GM23338 (cell line): ENCODE data around the gene GPC6. TPM values are rescaled to one million over a fixed set of nuclear protein-coding genes. Genes with fewer than 3 reads are reported as not detected.

Source experiments
- ATAC-seq: fragments of 200-7000 bp; cut with Tn5 transposase; 3 replicates; pipeline ENCODE4 v1.9.1; 2020
- DNase-seq: peaks from one replicate; pipeline ENCODE4 v3.0.0-alpha.2; 2015; ENCODE audit warnings: low spot score
- H2AFZ ChIP-seq: fragments of 200-600 bp; sonication (generic); 2 replicates; pipeline ENCODE4 v1.8.0; 2016; ENCODE audit warnings: antibody characterized with exemption, mild to moderate bottlenecking, moderate library complexity
- H3F3A ChIP-seq: fragments of 200-600 bp; sonication (generic); replicated peaks from 2 replicates; pipeline ENCODE4 v1.8.0; 2017; ENCODE audit warnings: antibody characterized with exemption, mixed run types, low read depth
- H3K27ac ChIP-seq: fragments of 200-600 bp; sonication (generic); 2 replicates; pipeline ENCODE4 v1.6.1; 2016; ENCODE audit warnings: low read depth
- H3K27me3 ChIP-seq: fragments of 200-600 bp; sonication (generic); 2 replicates; pipeline ENCODE4 v1.8.0; 2016; ENCODE audit warnings: mild to moderate bottlenecking, mixed run types, moderate library complexity; ENCODE audit not compliant: insufficient read depth
- H3K36me3 ChIP-seq: fragments of 200-600 bp; sonication (generic); 2 replicates; pipeline ENCODE4 v1.8.0; 2016; ENCODE audit warnings: mild to moderate bottlenecking; ENCODE audit not compliant: insufficient read depth
- H3K4me1 ChIP-seq: fragments of 200-600 bp; sonication (generic); 2 replicates; pipeline ENCODE4 v1.8.0; 2016; ENCODE audit warnings: mild to moderate bottlenecking, moderate library complexity; ENCODE audit not compliant: insufficient read depth
- H3K4me2 ChIP-seq: fragments of 200-600 bp; sonication (generic); 2 replicates; pipeline ENCODE4 v1.7.1; 2017; ENCODE audit warnings: mixed run types
- H3K4me3 ChIP-seq: fragments of 200-600 bp; sonication (generic); 2 replicates; pipeline ENCODE4 v1.6.1; 2016; ENCODE audit warnings: mixed run types
- H3K79me2 ChIP-seq: fragments of 200-600 bp; sonication (generic); replicated peaks from 2 replicates; pipeline ENCODE4 v1.8.0; 2017; ENCODE audit warnings: mild to moderate bottlenecking; ENCODE audit not compliant: insufficient read depth
- H3K9me2 ChIP-seq: fragments of 200-600 bp; sonication (generic); 2 replicates; pipeline ENCODE4 v1.8.0; 2017; ENCODE audit not compliant: insufficient read depth
- H4K20me1 ChIP-seq: fragments of 200-600 bp; sonication (generic); replicated peaks from 2 replicates; pipeline ENCODE4 v1.8.0; 2017; ENCODE audit warnings: mild to moderate bottlenecking; ENCODE audit not compliant: insufficient read depth
- H3K27ac Mint-ChIP-seq: 2 replicates; pipeline ENCODE4 v1.8.0; 2020; ENCODE audit warnings: inconsistent platforms, mild to moderate bottlenecking, moderate library complexity, mixed read lengths
- H3K27me3 Mint-ChIP-seq: 3 replicates; pipeline ENCODE4 v1.8.0; 2022; ENCODE audit warnings: low read depth, mild to moderate bottlenecking, moderate library complexity, mixed read lengths, inconsistent platforms; ENCODE audit not compliant: insufficient read depth, poor library complexity
- H3K36me3 Mint-ChIP-seq: 3 replicates; pipeline ENCODE4 v1.8.0; 2021; ENCODE audit warnings: low read depth, mild to moderate bottlenecking, inconsistent platforms, moderate library complexity, mixed read lengths
- H3K4me1 Mint-ChIP-seq: 3 replicates; pipeline ENCODE4 v1.8.0; 2020; ENCODE audit warnings: mild to moderate bottlenecking, inconsistent platforms, mixed read lengths
- H3K4me3 Mint-ChIP-seq: 3 replicates; pipeline ENCODE4 v1.8.0; 2021; ENCODE audit warnings: moderate library complexity, mild to moderate bottlenecking, inconsistent platforms, mixed read lengths
- H3K9me3 Mint-ChIP-seq: 3 replicates; pipeline ENCODE4 v1.8.0; 2020; ENCODE audit warnings: moderate library complexity, mild to moderate bottlenecking, inconsistent platforms, mixed read lengths
- CREB1 ChIP-seq: fragments of 250-450 bp; sonication (Bioruptor Pico); IDR thresholded peaks from 2 replicates; pipeline ENCODE4 v1.5.0; 2020; ENCODE audit warnings: low read depth, mild to moderate bottlenecking, moderate library complexity
- CTCF ChIP-seq, 2 experiments: fragments of 200-600 bp in 1 of 2; sonication (generic) in 1 of 2; conservative IDR thresholded peaks; 2 replicates each; pipeline versions ENCODE4 v1.5.1 to v1.6.1; 2016 to 2017; ENCODE audit warnings: antibody characterized with exemption in 2 of 2, low read depth in 2 of 2, mild to moderate bottlenecking in 2 of 2, moderate library complexity in 1 of 2
- ETS1 ChIP-seq: IDR thresholded peaks from 2 replicates; pipeline ENCODE4 v1.6.1; 2016; ENCODE audit warnings: antibody characterized with exemption
- EZH2 ChIP-seq: fragments of 200-600 bp; sonication (generic); IDR thresholded peaks from one replicate; pipeline ENCODE4 v1.8.0; 2017; ENCODE audit warnings: antibody characterized with exemption, mild to moderate bottlenecking, low read depth; ENCODE audit not compliant: unreplicated experiment
- EZH2phosphoT487 ChIP-seq: fragments of 200-600 bp; sonication (generic); IDR thresholded peaks from one replicate; pipeline ENCODE4 v1.8.1; 2018; ENCODE audit warnings: antibody characterized with exemption; ENCODE audit not compliant: unreplicated experiment
- NANOG ChIP-seq: IDR thresholded peaks from 2 replicates; pipeline ENCODE4 v1.6.1; 2016; ENCODE audit warnings: antibody characterized with exemption, borderline replicate concordance
- POLR2AphosphoS5 ChIP-seq: IDR thresholded peaks from 2 replicates; pipeline ENCODE4 v1.6.1; 2016; ENCODE audit warnings: antibody characterized with exemption, low read depth
- REST ChIP-seq: IDR thresholded peaks from one replicate; pipeline ENCODE4 v1.6.1; 2018; ENCODE audit warnings: antibody characterized with exemption; ENCODE audit not compliant: unreplicated experiment
- ZNF331 ChIP-seq: fragments of 250-450 bp; sonication (Bioruptor Pico); IDR thresholded peaks from 2 replicates; pipeline ENCODE4 v1.5.0; 2020; ENCODE audit warnings: low read depth, mild to moderate bottlenecking, moderate library complexity
- ZNF462 ChIP-seq: fragments of 250-450 bp; sonication (Bioruptor Pico); IDR thresholded peaks from 2 replicates; pipeline ENCODE4 v1.5.0; 2020; ENCODE audit warnings: mild to moderate bottlenecking, moderate library complexity
- polyA plus RNA-seq: library from polyadenylated mRNA; unstranded; fragments of >200 nt; fragmentation: Nextera tagmentation; extraction: Ambion mirVana; gene quantifications from 2 replicates; pipeline ENCODE4 v1.2.1, GENCODE V29; 2016
- total RNA-seq: library from RNA; depleted of rRNA; stranded (reverse); fragments of >200 nt; shearing (Covaris generic); gene quantifications from 2 replicates; pipeline ENCODE4 v1.2.3, GENCODE V29; 2014

The GPC6 gene
- total and polyA plus RNA-seq, 2 experiments from 2014 or later, result 6.4 to 28.6 TPM

- TF ChIP-seq ZNF331 (CRISPR knock-in tag), result no peak
- TF ChIP-seq CREB1 (CRISPR knock-in tag), result no peak
Measured at GRCh38 chr13:93397619-93398018, 171.0 kb downstream of the GPC6 start (continued).

- H3K79me2 ChIP-seq, result peaks cover 20% of the 10 kb centered on the region; the same call in 1 of the 2 replicates
- DNase-seq (no peak), ATAC-seq (no peak)
- Mint-ChIP-seq H3K36me3 (0 out of 3 replicates have a peak, but pooled peaks cover 3% of the 10 kb centered on the region), H3K27ac (peak overlapping the region; percentile 36), H3K4me3 (no peak overlapping the region), H3K9me3 (no peaks in the 10 kb centered on the region), H3K4me1 (peaks cover 16% of the 10 kb centered on the region), H3K27me3 (peaks cover 2% of the 10 kb centered on the region)
- no peak overlapping the region for H3K4me3 ChIP-seq
- no peak overlapping the region; the same call in 1 of the 2 replicates for H3K27ac ChIP-seq
- no peak for TF ChIP-seq CREB1 (CRISPR knock-in tag)
- no peak for TF ChIP-seq CTCF (conservative IDR thresholded peaks at IDR 0.05; ENCODE audit: low read depth in 2 of 2)
- no peak for TF ChIP-seq EZH2
- no peak for TF ChIP-seq NANOG
- TF ChIP-seq ZNF331 (CRISPR knock-in tag), result no peak
- no peak for TF ChIP-seq ZNF462 (CRISPR knock-in tag)
- no peak for TF ChIP-seq EZH2phosphoT487
- no peak for TF ChIP-seq REST
- TF ChIP-seq ETS1, result no peak
- no peak for TF ChIP-seq POLR2AphosphoS5
- no peaks in the 10 kb centered on the region for H3K27me3 ChIP-seq
- peaks cover 7% of the 10 kb centered on the region for H3K4me1 ChIP-seq
- no peak overlapping the region for H3K4me2 ChIP-seq
- H3K9me2 ChIP-seq, result no peaks in the 10 kb centered on the region
- H3K36me3 ChIP-seq, result no peaks in the 10 kb centered on the region
- 0 out of 2 replicates have a peak, but pooled peaks cover 2% of the 10 kb centered on the region for H4K20me1 ChIP-seq
- no peaks in the 10 kb centered on the region for H3F3A ChIP-seq
- H2AFZ ChIP-seq, result no peak overlapping the region
Measured at GRCh38 chr13:93398167-93399035, 171.8 kb downstream of the GPC6 start.
